Renal cortex interstitium (tissue), 11 donors: ENCODE measurements around the gene CETN2. TPM values are rescaled to one million over a fixed set of nuclear protein-coding genes. Genes with fewer than 3 reads are reported as not detected.
"Not testable (repeated sequence)": the region's sequence is repeated elsewhere in the genome, so short reads cannot be mapped to it uniquely, and the experiment has no call there.

Experiments used
- DNase-seq, 11 donors: peaks; one replicate each; pipeline ENCODE4 v3.0.0-alpha.2; 2013; ENCODE audit warnings: low read depth in 9 of 11, low spot score in 4 of 11; ENCODE audit errors: extremely low read depth in 1 of 11
- polyA plus RNA-seq, 3 donors: library from polyadenylated mRNA; unstranded; fragments of 120-200 nt; gene quantifications; one replicate each; pipeline ENCODE4 v1.2.1, GENCODE V29; 2013; ENCODE audit not compliant: insufficient read length in 3 of 3

CETN2 gene
- polyA plus RNA-seq, 3 donors: 114 to 130 (median 114) TPM

GRCh38 chrX:152845618-152846240 is 15.2 kb upstream of the CETN2 start:
- no peak for DNase-seq

- no peak for DNase-seq
These were observed 13.7 kb upstream of the CETN2 start for GRCh38 chrX:152844256-152844655.

- no peak for DNase-seq
These were observed 13.3 kb upstream of the CETN2 start for GRCh38 chrX:152843852-152844251.

GRCh38 chrX:152842772-152843338 is 12.3 kb upstream of the CETN2 start:
- DNase-seq: no peak

GRCh38 chrX:152835470-152835869 is 4.9 kb upstream of the CETN2 start:
- not testable (repeated sequence) for DNase-seq

GRCh38 chrX:152833378-152833777 is 2.8 kb upstream of the CETN2 start:
- no peak for DNase-seq

- DNase-seq: no peak
These were observed 2.0 kb upstream of the CETN2 start for GRCh38 chrX:152832520-152832919.

GRCh38 chrX:152831391-152831790 is 834 bp upstream of the CETN2 start:
- no peak for DNase-seq

GRCh38 chrX:152824841-152825374 is 5.6 kb downstream of the CETN2 start:
- no peak for DNase-seq

- no peak for DNase-seq
These were observed 6.9 kb downstream of the CETN2 start for GRCh38 chrX:152823657-152824056.

GRCh38 chrX:152822383-152823086 is 8.0 kb downstream of the CETN2 start:
- no peak for DNase-seq

GRCh38 chrX:152821145-152821765 is 9.3 kb downstream of the CETN2 start:
- DNase-seq: no peak

- no peak for DNase-seq
These were observed 10.8 kb downstream of the CETN2 start for GRCh38 chrX:152819732-152820131.

GRCh38 chrX:152819266-152819665 is 11.3 kb downstream of the CETN2 start:
- DNase-seq: no peak

GRCh38 chrX:152818356-152818755 is 12.2 kb downstream of the CETN2 start:
- DNase-seq: no peak

GRCh38 chrX:152817078-152817764 is 13.3 kb downstream of the CETN2 start:
- DNase-seq: no peak

GRCh38 chrX:152814048-152814447 is 16.5 kb downstream of the CETN2 start:
- DNase-seq: no peak

GRCh38 chrX:152813206-152813605 is 17.4 kb downstream of the CETN2 start:
- DNase-seq: no peak

- no peak for DNase-seq
These were observed 20.2 kb downstream of the CETN2 start for GRCh38 chrX:152810403-152810802.
